ENCODE results near the gene CLPSL1.

The CLPSL1 gene

DNA sequence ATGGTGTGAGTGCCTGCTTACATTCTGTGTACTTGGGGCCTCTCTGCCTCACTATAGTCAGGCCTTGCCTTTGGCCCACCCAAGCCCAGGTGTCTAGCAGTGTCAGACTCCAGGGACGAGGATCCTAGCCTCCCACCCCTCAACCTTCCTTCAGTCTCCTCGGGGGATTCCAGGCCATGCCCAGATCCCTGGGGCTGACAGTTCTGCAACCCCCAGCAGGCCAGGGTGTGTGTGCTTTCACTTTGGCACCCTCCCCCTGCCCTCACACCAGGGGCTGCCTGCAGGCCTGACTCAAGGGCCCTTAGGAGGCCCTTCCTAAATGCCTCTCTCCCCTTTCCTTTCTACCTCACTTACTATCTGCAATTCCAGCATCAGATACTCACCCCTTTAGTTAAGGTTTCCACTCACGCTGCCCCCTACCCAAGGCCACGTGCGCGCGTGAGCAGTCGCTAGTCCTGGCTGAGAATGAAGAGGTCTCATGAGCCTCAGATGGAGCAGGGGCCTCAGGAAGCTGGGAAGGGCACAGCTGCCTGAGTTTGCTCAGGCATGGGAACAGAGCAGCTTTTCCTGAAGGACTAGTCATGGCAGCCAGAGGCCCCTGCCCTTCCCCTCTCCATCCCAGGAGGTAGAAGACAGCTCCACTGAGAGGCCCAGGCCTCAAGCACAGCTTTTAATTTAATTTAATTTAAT, 17.2 kb downstream of the CLPSL1 start:
- Histone ChIP-seq H3K27me3 (replicated peaks; ENCODE audit: insufficient read depth, low read length) (no peaks in the 10 kb centered on the region), H3F3A (ENCODE audit: insufficient read depth, low read length) (no peaks in the 10 kb centered on the region), H4K20me1 (ENCODE audit: insufficient read depth, low read length) (no peaks in the 10 kb centered on the region), H3K4me1 (ENCODE audit: low read length) (no peaks in the 10 kb centered on the region), H3K36me3 (replicated peaks; ENCODE audit: insufficient read depth, low read length) (no peaks in the 10 kb centered on the region), H3K9me2 (replicated peaks; ENCODE audit: insufficient read depth, low read length) (no peaks in the 10 kb centered on the region), H3K79me2 (ENCODE audit: low read length) (no peaks in the 10 kb centered on the region), H3K27ac (ENCODE audit: low read length) (no peak overlapping the region), H3K4me2 (ENCODE audit: low read depth, low read length) (no peak overlapping the region), H2AFZ (ENCODE audit: low read length) (no peak overlapping the region), H3K9me3 (replicated peaks; ENCODE audit: insufficient read depth, low read length) (no peaks in the 10 kb centered on the region), H3K4me3 (ENCODE audit: low read length) (no peak overlapping the region), H3K9ac (ENCODE audit: low read length) (no peak overlapping the region)
- TF ChIP-seq EZH2 (optimal IDR thresholded peaks at IDR 0.05; ENCODE audit: low read depth, low read length) (no peak), EZH2phosphoT487 (IDR thresholded peaks at IDR 0.05; ENCODE audit: low read length) (no peak)
- TF ChIP-seq, protein P1, sequence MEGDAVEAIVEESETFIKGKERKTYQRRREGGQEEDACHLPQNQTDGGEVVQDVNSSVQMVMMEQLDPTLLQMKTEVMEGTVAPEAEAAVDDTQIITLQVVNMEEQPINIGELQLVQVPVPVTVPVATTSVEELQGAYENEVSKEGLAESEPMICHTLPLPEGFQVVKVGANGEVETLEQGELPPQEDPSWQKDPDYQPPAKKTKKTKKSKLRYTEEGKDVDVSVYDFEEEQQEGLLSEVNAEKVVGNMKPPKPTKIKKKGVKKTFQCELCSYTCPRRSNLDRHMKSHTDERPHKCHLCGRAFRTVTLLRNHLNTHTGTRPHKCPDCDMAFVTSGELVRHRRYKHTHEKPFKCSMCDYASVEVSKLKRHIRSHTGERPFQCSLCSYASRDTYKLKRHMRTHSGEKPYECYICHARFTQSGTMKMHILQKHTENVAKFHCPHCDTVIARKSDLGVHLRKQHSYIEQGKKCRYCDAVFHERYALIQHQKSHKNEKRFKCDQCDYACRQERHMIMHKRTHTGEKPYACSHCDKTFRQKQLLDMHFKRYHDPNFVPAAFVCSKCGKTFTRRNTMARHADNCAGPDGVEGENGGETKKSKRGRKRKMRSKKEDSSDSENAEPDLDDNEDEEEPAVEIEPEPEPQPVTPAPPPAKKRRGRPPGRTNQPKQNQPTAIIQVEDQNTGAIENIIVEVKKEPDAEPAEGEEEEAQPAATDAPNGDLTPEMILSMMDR (IDR thresholded peaks at IDR 0.05; ENCODE audit: low read length): no peak
- DNase-seq: no peak

DNA sequence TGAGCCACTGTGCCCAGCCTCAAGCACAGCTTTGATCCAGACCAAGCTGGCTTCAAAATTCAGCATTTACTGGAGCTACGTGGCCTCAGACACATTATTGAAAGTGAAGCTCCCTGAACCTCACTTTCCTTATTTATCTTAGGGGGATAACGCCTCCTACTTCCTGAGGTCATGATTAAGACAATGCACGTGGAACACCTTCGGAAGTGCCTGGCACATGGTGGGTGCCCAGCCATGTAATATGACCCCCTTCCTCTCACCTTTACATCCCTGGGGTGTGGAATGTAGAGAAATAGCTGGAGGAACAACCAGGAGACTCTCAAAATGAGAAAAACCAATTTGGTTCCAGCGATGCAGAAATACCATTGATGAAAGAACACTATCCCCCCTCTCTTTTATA, 17.9 kb downstream of the CLPSL1 start:
- Histone ChIP-seq H3K79me2 (ENCODE audit: low read length) (no peaks in the 10 kb centered on the region), H3K4me1 (ENCODE audit: low read length) (no peaks in the 10 kb centered on the region), H3K36me3 (replicated peaks; ENCODE audit: insufficient read depth, low read length) (no peaks in the 10 kb centered on the region), H3K9me3 (replicated peaks; ENCODE audit: insufficient read depth, low read length) (no peaks in the 10 kb centered on the region), H2AFZ (ENCODE audit: low read length) (no peak overlapping the region), H3K9ac (ENCODE audit: low read length) (no peak overlapping the region), H3K4me3 (ENCODE audit: low read length) (no peak overlapping the region), H3K27ac (ENCODE audit: low read length) (no peak overlapping the region), H4K20me1 (ENCODE audit: insufficient read depth, low read length) (no peaks in the 10 kb centered on the region), H3F3A (ENCODE audit: insufficient read depth, low read length) (no peaks in the 10 kb centered on the region), H3K4me2 (ENCODE audit: low read depth, low read length) (no peak overlapping the region), H3K27me3 (replicated peaks; ENCODE audit: insufficient read depth, low read length) (no peaks in the 10 kb centered on the region), H3K9me2 (replicated peaks; ENCODE audit: insufficient read depth, low read length) (no peaks in the 10 kb centered on the region)
- DNase-seq: no peak
- no peak for TF ChIP-seq EZH2phosphoT487 (IDR thresholded peaks at IDR 0.05; ENCODE audit: low read length)
- TF ChIP-seq, protein P1 (IDR thresholded peaks at IDR 0.05; ENCODE audit: low read length): no peak
- no peak for TF ChIP-seq EZH2 (optimal IDR thresholded peaks at IDR 0.05; ENCODE audit: low read depth, low read length)

GRCh38 chr6:35801148-35801547, 20.3 kb downstream of the CLPSL1 start:
- Histone ChIP-seq H3K4me1 (ENCODE audit: low read length) (no peaks in the 10 kb centered on the region), H3K9me3 (replicated peaks; ENCODE audit: insufficient read depth, low read length) (no peaks in the 10 kb centered on the region), H3F3A (ENCODE audit: insufficient read depth, low read length) (no peaks in the 10 kb centered on the region), H3K36me3 (replicated peaks; ENCODE audit: insufficient read depth, low read length) (no peaks in the 10 kb centered on the region), H3K79me2 (ENCODE audit: low read length) (no peaks in the 10 kb centered on the region), H3K9me2 (replicated peaks; ENCODE audit: insufficient read depth, low read length) (no peaks in the 10 kb centered on the region), H4K20me1 (ENCODE audit: insufficient read depth, low read length) (no peaks in the 10 kb centered on the region), H3K4me2 (ENCODE audit: low read depth, low read length) (no peak overlapping the region), H3K27me3 (replicated peaks; ENCODE audit: insufficient read depth, low read length) (no peaks in the 10 kb centered on the region), H2AFZ (ENCODE audit: low read length) (no peak overlapping the region), H3K4me3 (ENCODE audit: low read length) (no peak overlapping the region), H3K9ac (ENCODE audit: low read length) (no peak overlapping the region), H3K27ac (ENCODE audit: low read length) (no peak overlapping the region)
- TF ChIP-seq, protein P1 (IDR thresholded peaks at IDR 0.05; ENCODE audit: low read length): no peak
- no peak for TF ChIP-seq EZH2phosphoT487 (IDR thresholded peaks at IDR 0.05; ENCODE audit: low read length)
- DNase-seq: no peak
